GM21447 (cell line): ENCODE results near the gene SLIT1.

Experiments
- ATAC-seq: cut with Tn5 transposase; IDR thresholded peaks from one replicate; pipeline ENCODE4 v1.9.1; 2021; ENCODE audit not compliant: unreplicated experiment

Gene SLIT1

DNA sequence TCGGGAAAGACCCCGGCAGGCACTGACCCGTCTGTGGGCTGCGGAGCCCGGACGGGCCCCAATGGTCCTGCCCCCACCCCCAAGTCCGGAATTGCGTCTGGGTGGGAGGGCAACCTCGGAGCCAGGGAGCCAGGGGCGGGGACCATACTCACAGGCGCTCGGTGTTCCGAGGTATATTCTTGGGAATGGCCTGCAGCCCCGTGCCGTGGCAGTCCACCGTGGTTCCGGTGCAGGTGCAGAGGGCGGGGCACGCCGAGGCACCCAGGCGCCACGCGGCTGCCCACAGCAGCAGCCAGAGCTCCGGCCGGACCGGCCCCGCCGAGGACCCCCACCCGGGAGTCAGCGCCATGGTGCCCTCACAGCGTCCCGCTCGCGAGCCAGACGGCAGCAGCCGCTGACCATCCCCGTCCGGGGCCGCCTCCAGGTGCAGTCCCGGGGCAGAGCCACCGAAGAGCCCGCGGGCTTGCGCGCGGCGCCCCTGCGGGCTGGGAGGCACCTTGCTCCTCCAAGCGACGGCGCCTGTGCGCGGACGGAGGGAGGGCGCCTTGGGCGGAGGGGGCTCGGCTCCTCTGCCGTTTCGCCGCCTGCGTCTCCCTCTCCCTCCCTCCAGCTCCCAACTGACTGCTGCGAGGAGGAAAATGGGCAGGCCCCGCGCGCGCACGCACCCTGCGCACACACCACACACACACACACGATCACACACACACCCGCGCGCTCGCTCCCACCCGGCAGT lies at the start of gene SLIT1:
Gene SLIT1 (minus strand): TSS at position 634 of the 733 bp plus-strand sequence. CDS start 285 bp downstream, at position 349.
- no peak for ATAC-seq

- ATAC-seq, result no peak
These were observed 49.6 kb upstream of the SLIT1 start for GRCh38 chr10:97235353-97235752.

- no peak for ATAC-seq
These were observed 48.6 kb upstream of the SLIT1 start for GRCh38 chr10:97234400-97234799.

DNA sequence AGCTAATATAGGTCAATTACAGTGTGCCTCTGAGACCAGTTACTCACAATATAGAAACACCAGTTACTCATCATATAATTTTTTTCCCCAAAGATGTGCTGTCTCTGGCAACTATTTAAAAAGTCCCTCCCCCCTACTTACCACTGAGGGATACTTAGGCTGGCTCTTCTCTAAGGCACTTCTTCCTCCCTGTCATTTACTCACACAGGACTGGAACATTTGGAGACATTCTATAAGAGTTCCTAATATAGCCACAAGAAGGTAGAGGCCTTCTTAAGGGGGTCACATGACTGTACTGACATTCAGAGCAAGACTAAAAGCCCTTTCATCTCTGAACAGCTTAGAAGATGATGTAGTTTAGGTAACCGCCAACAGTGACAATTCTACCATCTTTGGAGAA lies 44.4 kb upstream of the SLIT1 start:
- ATAC-seq, result no peak

DNA sequence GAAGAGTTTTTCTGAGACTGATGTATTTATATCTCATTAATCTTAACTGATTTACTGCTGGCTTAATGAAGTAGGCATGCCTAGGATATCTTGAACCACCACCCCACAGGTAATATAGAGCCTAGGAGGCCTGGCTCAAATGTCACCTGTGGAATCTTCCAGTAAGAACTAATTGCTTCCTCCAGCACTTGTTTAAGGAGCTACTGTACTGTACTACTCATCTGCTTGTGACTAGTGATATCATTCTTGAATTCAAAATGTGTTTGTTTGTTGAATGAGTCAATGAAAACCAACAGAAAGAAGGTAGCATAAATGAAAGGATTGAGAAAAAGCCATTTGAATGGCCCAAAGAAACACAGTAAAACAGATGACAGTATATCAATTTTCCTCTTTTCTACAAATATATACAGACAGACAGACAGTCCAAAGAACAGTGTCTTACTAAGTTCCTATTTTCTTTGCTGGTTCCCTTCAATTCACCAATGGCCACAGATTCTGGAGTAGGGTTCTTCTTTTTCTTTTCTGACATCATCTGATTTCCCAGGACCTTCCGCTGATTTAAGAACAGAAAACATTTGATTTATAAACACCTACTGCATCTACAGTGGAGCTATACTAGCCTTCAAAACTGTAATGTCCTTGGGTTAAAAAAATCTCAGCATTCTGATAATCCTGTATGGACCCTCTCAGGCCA lies 43.7 kb upstream of the SLIT1 start:
- ATAC-seq, result no peak

DNA sequence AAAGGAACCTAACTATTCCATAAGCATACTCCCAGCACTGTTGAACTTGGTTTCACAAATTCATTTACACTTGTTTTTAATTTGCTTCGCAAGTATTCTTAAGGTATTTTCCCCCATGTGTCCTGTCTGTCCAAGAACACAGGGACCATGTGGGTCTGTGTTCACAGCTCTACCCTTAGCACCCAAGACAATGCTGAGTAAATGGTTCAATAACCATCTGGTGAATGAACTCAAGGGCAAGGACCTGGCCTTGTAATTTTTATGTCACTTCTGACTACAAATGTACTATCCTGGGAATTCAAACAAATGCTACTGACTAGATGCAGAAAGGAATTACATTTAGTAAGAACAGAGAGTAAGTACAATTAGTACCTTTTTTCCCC lies 43.0 kb upstream of the SLIT1 start:
- no peak for ATAC-seq

GRCh38 chr10:97228130-97228774 lies 42.5 kb upstream of the SLIT1 start:
- ATAC-seq, result no peak

DNA sequence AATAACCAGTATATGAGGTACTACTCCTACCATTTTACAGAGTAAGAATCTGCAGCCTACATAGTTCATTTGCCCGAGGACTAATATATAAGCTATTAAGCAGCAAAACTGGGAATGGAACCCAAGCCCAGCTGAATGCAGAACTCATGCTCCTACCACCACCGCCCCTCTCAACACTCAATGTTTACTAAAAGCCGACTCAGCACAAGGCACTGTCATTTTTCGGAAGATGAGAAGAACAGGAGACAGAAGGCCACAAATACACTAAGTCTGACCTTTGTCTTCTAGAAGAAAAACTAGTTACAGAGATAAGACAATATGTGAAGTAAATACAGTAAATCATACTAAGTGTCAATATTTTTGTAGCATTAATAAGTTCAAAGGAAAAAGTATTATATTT lies 40.6 kb upstream of the SLIT1 start:
- no peak for ATAC-seq

- ATAC-seq, result no peak
These were observed 39.0 kb upstream of the SLIT1 start for GRCh38 chr10:97224483-97225435.

DNA sequence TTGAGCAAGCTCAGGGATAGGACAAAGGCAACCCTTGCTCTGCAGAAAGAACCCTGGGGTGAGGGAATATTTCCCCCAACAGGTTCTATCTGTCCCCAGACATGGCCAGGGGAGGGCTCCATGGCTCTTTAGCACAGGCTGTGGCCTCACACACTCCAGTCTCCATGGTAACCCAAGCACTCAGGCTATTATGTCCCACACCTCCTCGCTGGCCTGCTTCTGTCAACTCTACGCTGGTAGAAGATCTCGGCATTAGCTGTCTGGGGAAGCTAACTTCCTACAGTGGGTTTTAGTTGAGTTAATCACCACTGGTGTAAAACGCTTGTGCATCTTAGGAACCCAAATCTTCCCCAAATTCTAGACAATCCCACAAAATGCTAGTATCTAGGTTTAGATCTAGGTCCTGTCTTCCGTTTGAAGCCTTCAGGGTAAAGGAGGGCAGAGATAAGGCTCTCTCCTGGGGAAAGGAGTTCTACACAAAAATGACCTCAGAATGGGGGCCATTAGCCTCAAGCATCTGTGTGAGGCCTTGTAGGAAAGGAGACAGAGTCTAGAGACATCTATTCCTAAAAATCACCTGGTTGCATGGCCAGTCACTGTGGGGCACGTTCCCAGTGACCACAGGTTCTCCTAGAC lies 36.7 kb upstream of the SLIT1 start:
- ATAC-seq, result no peak

DNA sequence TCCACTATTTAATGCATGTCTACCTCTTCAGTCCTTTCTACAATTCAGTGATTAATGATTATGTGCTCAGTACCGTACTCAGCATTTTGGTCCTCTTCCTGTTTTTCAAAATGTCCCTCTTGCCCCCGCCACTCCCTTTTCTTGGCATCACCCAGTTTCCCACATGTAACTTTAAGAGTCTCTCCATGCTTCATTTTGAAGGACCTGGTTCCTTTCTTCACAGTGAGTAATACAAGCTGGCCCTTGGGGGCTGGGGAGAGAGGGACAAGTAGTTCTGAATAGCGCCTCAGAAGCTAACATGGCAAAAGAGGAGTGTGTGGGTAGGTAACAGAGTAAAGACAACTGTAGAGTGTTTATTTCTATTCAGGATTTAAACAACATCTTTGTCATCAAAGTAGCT lies 34.6 kb upstream of the SLIT1 start:
- ATAC-seq, result no peak

GRCh38 chr10:97217299-97217698 lies 31.5 kb upstream of the SLIT1 start:
- no peak for ATAC-seq

DNA sequence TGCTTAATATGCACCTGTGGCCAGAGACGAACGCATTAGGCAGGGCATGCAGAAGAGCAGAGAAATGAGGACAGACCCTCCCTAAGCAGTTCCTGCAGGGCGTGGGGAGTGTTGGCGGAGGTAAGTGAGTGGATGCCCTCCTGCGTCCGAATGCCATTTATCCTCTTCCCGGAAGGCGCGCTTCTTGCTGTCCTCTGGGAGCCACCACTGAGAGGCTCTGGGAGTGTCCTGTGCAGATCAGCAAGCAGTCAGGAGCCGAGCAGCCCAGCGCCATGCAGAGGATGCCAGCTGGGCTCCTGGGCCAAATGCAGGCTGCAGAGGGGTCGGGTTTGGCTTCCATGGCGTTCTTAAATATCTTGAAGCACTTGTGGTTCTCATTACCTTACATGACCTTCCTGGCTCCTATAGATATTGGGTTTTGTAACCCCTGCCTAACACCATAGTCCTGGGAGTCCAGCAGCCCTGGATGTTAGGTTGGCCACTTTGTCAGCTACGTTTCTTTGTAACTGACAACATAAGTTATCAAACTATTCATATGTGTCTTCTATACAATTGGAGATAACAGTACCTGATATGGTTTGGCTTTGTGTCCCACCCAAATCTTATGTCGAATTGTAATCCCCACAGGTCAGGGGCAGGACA lies 30.0 kb upstream of the SLIT1 start:
- no peak for ATAC-seq

DNA sequence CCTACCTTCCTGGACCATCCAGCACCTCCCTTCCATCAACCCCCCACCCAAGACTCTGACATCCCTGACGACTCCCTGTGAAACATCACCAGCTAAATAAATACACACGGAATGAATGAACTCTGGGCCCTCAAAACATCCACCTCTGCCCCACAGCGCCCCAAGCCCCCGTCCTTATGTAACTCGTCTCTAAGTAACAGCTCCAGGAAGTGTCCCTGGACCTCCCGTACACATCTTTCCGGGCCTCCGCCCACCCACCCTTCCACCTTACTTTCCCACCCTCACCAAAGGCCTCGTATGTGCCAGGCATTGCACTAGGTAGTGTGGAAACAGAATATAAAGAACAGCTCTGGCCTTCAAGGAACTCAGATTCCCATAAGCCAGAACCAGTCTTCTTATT lies 27.7 kb upstream of the SLIT1 start:
- ATAC-seq, result no peak

DNA sequence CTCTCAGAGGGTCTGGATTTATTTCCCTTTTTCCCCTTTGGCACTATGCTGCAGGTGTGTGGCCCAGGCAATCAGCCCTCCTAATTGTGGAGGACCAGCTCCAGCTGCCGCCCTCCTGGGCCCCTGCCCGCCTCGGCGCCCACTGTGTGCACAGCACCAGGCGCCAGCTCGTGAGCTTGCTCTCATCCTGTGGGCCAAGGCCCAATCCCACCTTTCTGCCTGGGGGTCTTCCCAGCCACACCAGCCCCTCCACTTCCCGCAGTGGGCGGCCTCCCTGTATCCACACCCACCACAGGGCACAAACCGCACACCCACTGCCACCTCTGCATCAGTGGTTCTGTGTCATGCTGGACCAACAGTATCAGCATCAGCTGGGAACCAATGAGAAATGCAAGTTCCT lies 25.5 kb upstream of the SLIT1 start:
- no peak for ATAC-seq

DNA sequence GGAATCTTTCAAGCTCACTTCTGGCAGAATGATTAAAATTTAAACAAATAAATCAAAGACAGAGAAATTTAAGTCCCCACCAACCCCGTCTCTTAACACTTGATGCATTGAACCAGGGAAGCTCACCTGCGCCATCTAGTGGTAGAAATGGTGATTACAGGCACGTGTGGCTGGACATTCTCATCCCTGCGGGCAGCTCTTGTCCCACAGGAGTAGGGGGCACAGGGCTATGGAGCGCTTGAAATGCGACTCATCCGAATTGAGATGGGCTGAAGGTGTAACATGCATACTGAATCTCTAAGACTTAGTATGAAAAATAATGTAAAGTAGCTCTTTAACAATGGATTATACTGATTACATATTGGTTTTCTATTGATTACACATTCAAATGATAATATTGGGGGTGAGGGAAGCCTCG lies 24.8 kb upstream of the SLIT1 start:
- ATAC-seq, result no peak

DNA sequence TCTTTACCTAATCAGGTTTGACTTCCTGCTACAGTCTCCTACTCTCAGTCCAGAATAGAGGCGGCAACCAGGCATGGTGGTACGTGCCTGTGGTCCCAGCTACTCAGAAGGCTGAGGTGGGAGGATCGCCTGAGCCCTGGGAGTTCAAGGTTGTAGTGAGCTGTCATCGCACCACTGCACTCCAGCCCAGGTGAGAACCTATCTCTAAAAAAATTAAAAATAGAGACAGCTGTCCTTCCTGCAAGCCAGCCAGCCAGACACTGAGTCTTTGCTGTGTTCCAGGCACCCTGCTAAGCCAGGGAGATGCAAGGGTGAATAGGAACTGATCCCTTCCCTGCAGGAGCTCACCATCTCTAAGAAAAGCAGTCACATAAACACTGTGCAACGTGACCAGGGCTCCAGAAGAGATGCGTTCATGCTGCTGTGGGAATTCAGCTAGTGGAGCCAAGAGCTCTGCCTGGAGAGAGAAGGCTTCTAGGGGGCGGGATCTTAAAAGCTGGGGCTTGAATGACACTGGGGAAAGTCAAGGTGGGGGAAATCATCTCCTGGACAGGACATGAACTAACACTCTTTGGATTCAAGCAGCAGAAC lies 22.1 kb upstream of the SLIT1 start:
- no peak for ATAC-seq

DNA sequence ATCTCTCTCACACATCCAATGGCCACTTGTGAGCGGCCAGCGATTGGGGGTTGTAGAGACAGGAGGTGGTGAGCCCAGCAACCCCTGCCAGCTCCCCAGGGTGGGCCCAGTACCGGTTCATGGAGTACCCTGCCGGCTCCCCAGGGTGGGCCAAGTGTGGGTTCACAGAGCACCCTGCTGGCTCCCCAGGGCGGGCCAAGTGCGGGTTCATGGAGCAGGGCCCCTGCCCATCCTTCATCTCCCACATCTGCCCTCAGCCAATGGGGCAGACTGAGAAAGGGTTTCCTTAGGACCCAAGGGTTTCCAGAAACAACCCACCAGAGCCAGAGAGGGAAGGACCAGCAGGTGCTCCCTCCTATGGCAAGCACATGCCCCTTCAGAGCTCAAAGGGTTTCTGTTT lies 21.4 kb upstream of the SLIT1 start:
- no peak for ATAC-seq

- no peak for ATAC-seq
These were observed 19.3 kb upstream of the SLIT1 start for GRCh38 chr10:97204826-97205679.
